Fibroblast of villous mesenchyme (primary cell): Measurements from ENCODE around the gene HNRNPDL. TPM values are rescaled to one million over a fixed set of nuclear protein-coding genes. Genes with fewer than 3 reads are reported as not detected.
"Not testable (repeated sequence)": the region's sequence is repeated elsewhere in the genome, so short reads cannot be mapped to it uniquely, and the experiment has no call there.

Experiments used
- DNase-seq: peaks from one replicate; pipeline ENCODE4 v3.0.0-alpha.2; 2010; ENCODE audit warnings: low read depth
- H3K4me3 ChIP-seq: 2 replicates; pipeline ENCODE4 v1.5.1; 2011; ENCODE audit warnings: low read depth, mild to moderate bottlenecking, low read length
- total RNA-seq: library from RNA; depleted of rRNA; stranded (reverse); fragments of >200 nt; gene quantifications from 2 replicates; pipeline ENCODE4 v1.2.3, GENCODE V29; 2012
- TF ChIP-seq, protein P1 (sequence below): IDR thresholded peaks from 2 replicates; pipeline ENCODE4 v1.5.1; 2012; ENCODE audit warnings: low read depth, mild to moderate bottlenecking, low read length; ENCODE audit not compliant: insufficient read depth

HNRNPDL gene
- total RNA-seq, 1 donor, result 188 TPM

DNA sequence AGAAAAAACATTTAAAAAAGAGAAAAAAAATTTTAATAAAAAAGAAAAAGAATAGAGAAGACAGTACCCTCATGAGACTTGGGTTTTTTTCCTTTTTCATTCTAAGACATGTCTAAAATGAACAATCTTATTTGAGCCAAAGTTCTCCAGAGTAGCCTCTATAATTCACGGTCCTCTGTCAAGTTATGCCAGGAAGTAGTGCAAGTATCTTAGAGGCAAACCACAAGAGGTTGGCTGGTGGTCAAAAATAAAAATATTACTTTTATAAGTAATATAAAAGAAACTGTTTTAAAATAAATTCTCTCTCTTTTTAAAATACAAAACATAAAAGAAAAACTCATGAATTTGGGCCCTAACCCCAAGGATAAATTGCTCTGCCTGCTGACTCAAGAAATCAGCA, 26.5 kb downstream of the HNRNPDL start:
- H3K4me3 ChIP-seq, result no peak overlapping the region
- TF ChIP-seq, protein P1, sequence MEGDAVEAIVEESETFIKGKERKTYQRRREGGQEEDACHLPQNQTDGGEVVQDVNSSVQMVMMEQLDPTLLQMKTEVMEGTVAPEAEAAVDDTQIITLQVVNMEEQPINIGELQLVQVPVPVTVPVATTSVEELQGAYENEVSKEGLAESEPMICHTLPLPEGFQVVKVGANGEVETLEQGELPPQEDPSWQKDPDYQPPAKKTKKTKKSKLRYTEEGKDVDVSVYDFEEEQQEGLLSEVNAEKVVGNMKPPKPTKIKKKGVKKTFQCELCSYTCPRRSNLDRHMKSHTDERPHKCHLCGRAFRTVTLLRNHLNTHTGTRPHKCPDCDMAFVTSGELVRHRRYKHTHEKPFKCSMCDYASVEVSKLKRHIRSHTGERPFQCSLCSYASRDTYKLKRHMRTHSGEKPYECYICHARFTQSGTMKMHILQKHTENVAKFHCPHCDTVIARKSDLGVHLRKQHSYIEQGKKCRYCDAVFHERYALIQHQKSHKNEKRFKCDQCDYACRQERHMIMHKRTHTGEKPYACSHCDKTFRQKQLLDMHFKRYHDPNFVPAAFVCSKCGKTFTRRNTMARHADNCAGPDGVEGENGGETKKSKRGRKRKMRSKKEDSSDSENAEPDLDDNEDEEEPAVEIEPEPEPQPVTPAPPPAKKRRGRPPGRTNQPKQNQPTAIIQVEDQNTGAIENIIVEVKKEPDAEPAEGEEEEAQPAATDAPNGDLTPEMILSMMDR, result no peak
- DNase-seq, result no peak

DNA sequence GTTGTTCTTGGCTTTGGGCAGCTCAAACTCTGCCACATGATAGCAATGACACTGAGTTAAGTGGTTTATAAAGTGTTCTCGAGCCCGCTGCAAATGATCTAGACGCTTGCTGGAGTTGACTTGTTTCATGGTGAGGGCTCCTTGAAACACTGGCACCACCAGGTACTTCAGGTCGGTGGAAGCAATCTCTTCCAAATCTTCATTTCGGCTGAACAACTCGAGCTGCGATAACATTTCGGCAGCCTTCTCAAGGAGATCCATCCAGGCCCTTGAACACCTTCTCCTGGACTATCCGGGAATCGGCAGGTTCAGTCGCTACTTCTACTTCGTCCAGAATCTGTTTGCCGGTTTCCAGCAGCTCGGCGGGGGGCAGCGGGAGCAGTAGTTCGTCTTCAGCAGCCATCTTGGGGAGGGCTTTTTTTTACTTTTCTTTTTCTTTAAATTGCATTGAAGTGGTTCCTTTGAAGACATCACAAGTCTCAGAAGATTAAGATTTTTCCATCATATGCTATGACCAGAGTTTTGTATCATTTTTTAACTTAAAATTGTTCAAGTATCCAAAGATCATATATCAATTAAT, 28.0 kb downstream of the HNRNPDL start:
- TF ChIP-seq, protein P1, result no peak
- no peak for DNase-seq
- H3K4me3 ChIP-seq, result no peak overlapping the region

DNA sequence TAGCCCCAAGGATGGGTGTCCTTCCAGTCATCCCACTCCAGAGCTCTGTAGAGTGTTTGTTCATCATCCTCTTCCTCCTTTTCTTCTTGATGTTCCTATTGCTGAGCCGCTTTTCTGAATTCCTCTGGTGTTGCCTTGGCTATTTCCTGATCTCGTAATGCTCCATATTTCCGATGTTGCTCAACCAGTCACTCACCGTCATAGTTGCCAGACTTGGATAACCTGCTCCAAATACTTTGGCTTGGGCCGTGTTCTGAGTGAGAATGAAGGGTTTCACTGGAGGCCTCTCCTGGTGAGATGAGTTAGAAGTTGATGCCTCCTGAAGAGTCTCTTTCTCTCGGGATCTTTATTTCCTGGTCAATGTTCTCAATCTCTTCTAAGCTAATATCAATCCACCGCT, 28.7 kb downstream of the HNRNPDL start:
- no peak for DNase-seq

DNA sequence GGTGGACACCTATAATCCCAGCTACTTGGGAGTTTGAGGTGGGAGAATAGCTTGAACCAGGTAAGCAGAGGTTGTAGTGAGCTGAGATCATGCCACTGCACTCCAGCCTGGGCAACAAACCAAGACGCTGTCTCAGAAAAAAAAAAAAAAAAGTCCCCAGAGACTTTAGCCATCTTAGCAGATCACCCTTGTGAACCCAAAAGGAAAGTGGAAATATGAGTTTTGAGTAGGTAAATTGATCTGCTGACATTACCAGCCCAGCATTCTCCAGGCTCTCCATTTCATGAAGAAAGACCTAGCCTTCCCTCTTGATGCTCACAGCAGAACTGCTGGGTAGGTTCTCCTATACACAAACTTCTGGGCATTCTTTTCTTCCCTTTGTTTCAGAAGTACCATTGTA, 32.0 kb downstream of the HNRNPDL start:
- TF ChIP-seq, protein P1, result no peak
- H3K4me3 ChIP-seq, result no peak overlapping the region
- DNase-seq, result no peak

More for the DNA sequence above, 28.7 kb downstream of the HNRNPDL start:
- H3K4me3 ChIP-seq, result no peak overlapping the region
- TF ChIP-seq, protein P1, result no peak

DNA sequence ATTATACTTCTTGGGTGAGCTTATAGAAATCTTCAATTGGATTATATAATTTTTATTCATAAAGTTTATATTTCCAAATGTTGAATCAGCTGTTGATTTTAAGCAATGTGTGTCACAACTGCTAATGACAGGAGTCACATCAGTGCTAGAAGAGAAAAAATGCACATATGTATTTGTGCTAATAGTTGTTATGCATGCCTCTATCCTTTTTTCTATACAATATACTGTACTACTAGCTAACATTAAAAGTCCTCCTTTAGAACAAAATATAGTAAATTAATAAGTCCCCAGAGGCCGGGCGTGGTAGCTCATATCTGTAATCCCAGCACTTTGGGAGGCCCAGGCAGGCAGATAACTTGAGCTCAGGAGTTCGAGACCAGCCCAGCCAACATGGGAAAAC, 32.7 kb downstream of the HNRNPDL start:
- DNase-seq, result no peak
- TF ChIP-seq, protein P1, result no peak
- no peak overlapping the region for H3K4me3 ChIP-seq

DNA sequence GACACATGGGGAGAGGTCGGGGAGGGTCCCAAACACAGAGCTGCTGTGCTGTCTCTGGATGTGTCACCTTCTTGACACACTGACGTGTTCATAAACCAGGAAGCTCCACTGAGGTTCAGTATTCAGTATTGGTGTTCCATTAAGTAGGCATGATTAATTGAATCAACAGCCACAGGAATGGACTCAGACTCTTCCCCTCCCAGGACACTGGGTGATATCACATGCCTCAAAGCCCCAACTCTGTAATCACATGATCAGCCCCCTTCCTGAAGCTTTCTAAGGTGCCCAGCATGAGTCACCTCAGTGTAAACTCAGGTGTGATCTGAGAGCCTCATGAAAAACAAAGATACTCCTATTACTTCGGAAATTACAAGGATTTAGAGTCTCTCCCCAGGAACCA, 35.4 kb downstream of the HNRNPDL start:
- TF ChIP-seq, protein P1, result no peak
- DNase-seq, result no peak
- H3K4me3 ChIP-seq, result no peak overlapping the region

DNA sequence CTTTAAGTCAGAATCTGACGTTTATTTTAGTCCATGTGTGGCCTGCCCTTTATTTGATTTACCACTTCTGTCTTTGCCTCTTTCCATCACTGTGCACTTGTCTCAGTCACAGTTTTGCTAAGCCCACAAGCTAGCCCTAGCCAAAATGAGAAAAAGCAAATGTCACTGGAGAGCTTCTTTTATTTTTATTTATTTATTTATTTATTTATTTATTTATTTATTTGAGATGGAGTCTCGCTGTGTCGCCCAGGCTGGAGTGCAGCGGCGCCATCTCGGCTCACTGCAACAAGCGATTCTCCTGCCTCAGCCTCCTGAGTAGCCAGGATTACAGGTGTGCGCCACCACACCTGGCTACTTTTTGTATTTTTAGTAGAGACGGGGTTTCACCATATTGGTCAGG, 40.2 kb downstream of the HNRNPDL start:
- not testable (repeated sequence) for H3K4me3 ChIP-seq, DNase-seq
